Measurements from ENCODE around the gene ABLIM1.

DNA sequence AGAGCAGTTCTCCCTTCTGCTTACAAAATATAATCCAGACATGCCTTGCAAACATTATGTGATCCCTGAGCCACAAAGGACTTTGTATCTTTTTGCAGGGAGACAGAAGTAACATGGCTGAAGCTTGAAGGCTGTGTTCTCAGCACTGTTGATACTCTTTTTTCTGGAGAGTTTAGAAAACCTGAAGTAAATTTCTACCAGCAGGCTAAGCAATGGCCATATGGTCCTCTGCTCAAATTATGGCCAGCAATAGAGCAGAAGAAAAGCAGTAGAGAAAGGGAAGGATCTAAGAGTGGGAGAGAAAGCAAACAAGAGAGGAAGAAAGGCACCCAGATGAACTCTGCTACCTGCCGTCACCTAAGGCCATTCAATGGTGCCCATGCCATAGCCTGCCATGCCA lies 98.4 kb downstream of the ABLIM1 start:
- TF ChIP-seq GATA2 (IDR thresholded peaks at IDR 0.05; ENCODE audit: low read depth, low read length) = no peak
- no peak for TF ChIP-seq GATA3 (IDR thresholded peaks at IDR 0.05; ENCODE audit: low read depth, low read length)
